HG03175 (cell line): ENCODE results near the gene ADIPOR1.

Experiments
- ATAC-seq: cut with Tn5 transposase; IDR thresholded peaks from one replicate; pipeline ENCODE4 v1.9.1; 2021; ENCODE audit warnings: mild to moderate bottlenecking, moderate library complexity; ENCODE audit not compliant: unreplicated experiment

The ADIPOR1 gene

DNA sequence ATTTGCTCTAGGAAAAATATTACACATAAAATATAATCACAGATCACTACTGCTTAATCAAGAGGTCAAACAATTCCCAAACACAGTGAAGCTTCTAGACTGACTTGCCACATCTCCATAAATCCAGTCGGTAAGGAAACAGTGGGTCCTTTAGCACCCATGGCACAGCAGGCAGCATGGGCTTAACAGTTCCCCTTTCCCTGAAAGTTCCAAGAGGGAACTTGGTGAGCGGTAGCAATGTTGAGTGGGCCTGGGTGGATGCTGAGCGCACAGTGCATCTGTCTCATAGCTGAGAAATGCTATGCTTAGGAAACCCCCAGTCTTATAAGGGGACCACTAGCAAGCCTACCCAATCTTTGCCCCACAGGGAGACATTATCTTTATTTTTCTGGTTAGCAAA lies 16.7 kb upstream of the ADIPOR1 start:
- ATAC-seq = no peak

DNA sequence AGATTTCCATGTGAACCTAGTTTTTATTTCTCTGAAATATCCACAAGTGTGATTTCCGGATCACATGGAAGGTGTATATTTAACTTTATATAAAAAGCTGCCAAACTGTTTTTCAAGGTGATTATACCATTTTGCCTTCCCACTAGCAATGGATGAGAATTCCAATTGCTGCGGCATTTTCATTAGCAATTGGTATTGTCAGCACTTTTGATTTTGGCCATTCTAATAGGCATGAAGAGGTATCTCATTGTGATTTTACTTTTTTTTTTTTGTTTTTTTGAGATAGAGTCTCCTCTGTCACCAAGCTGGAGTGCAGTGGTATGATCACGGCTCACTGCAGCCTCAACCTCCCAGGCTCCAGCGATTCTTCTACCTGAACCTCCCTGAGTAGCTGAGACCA lies 13.9 kb upstream of the ADIPOR1 start:
- ATAC-seq = no peak

DNA sequence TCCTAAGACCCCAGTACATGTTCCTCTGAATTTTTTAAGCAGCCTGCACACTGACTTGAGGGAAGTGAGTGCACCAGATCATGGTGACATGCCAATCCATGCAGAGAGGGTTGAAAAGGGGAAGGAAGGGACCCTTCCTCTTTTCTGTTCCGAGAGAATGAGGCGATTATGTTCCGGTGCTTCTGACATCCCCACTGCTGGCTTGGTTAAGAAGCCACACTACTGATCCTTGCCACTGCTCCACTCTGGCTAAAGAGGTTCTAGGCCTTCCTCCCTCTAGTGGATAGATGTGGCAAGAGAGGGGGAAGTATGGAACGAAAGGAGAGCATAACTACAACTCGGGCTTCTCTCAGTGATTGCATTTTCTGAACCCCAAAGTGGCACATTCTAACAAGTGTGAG lies 10.8 kb upstream of the ADIPOR1 start:
- ATAC-seq = peak; percentile 66

DNA sequence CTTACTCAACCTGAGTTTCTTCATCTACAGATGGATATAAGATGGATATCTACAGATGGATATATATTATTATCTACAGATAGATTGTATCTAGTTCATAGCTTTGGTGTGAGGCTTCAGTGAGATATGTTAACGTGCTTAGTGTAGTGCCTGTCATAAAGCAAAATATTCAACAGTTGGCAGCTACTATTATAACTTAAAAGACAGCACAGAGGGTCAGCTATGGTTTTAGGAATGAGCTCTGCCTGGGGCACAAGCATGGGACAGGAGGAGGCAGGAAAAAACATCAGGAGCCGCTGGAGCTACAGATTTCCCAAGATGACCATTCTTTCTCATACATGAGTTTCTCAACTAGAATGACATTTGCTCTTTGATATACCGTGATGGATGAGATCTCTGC lies 10.2 kb upstream of the ADIPOR1 start:
- ATAC-seq = no peak

DNA sequence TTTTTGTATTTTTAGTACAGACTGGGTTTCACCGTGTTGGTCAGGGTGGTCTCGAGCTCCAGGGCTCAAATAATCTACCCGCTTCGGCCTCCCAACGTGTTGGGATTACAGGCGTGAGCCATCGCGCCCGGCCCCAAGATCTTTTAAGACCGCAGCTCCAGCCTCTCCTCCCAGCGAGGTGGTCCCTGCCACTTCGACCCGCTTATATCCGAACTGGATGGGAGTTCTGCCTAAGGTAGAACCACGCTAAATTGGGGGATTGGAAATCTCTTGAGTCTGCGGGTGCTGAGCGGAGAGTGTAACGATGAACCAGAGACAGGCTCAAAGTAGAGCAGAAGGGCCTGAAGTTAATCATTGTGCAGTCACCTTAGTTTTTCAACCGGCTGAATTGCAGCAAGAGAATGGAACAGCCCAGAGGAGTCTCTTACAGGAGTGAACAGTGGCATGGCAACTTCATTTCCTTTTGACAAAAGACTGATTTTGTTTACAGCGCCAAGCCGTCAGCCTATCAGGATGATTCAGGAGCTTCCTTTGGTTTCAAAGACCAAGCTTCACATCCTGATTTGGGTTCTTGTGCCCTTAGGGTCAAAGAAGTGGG lies 9.7 kb upstream of the ADIPOR1 start:
- ATAC-seq = peak; percentile 29

DNA sequence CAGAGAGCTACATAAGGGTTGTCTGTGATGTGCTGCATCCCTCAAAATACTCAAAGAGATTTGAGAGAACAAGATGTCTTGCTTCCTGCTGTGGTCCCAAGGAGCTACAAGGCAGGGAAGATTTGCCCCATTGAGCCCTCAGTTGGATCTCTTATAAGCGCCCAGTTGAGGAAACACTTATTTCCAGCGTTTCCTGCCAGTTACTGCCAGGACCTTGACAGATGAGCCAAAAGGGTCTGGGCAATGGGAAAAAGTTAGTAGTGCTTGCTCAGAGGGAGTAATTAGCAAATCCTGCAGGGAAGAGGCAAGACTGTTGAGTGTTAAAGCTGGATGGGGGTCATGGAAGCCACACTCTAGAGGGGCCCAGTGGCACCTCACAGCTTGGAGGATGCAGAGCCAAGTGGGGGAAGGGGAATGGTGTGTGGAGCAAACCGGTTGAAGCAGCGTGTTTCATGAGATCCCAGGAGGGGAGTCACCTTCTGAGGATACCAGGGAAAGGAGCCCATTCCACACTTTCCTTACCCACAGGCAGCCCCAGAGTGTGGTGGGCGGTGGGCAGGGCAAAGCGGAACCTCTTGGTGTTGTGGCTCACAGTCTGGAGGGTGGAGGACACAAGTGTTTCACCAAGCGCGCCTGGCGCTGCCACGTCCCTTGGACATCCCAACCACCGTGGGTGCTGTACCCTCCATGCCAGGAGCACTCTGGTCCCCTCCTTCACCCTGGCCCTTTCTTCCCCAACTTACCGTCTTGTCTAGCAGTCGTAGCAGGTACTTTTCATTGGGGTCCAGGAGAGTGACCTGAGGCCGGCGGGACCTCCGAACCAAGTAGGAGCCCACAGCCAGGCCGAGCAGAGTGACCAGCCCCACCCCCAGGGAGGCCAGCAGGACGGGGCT lies 8.1 kb upstream of the ADIPOR1 start:
- ATAC-seq = no peak

DNA sequence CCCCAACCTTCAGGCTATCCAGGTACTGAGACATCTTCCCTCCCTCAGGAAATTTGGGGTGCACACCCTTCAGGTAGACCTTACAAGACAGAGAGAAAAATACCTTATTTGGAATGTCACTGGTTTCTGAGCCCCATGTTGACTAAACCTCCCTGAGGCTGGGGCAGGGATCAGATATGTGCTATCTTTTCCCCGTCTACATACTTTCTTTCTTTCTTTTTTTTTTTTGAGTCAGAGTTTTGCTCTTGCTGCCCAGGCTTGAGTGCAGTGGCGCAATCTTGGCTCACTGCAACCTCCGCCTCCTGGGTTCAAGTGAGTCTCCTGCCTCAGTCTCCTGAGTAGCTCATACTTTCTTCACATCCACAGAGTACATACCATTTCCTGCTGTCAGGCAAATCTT lies 7.3 kb upstream of the ADIPOR1 start:
- no peak for ATAC-seq

DNA sequence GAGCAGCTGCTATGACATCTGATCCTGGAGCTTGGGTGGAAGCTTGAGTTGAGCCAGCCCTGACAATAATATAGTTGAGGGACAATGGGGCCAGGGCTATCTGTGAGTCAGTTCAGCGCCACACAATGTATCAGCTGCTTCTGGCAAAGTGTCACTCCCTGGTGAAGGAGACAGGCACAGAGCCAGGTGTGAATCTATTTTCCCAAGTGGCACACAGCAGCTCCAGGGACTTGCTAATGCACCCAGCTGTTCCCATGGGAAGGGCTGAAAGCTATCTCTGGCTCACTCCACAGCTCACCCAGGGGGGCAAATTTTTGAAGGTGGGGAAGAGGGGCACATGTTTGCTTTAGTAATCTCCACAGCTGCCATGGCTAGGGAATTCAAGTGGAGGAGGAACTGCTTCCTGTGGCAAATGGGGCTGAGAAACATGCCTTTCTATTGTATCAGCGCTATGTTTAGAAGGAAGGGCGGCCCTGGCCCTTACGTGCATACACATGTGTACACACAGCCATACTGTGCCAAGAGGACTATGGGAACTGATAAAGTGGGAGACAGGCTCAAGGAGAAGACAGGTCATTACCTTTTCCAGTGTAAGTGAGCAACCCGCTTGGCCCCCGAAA lies 6.8 kb upstream of the ADIPOR1 start:
- ATAC-seq = no peak

DNA sequence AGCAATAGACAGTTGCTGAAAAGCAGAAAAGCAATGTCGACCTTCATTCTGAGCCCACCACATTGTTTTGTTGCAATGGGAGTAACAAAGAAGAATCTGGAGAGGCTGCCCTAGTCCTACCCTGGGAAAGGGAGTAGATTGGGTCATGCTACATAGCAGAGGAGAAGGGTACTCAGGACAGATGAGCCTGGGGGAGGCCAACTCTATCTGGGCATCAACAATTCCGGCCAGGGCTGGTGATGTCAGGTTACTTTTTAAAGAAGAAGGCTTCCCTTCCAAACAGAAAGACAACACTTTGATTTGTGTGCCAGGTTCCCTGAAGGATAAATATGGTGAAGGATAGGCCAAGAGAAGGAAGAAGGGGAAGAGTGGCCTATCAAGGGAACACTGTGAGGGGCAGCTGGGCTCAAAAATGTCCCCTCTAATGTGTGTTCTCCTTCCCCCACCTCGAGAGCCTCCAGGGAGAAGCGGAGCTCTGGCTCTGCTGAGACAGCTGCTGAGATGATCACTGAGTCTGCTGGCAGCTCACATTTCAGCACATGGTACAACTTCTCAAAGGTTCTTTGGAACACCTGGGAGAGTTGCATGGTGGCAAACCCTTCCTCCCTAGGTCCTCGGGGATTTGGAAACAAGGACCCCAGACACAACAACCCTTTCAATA lies 3.2 kb upstream of the ADIPOR1 start:
- ATAC-seq = no peak

DNA sequence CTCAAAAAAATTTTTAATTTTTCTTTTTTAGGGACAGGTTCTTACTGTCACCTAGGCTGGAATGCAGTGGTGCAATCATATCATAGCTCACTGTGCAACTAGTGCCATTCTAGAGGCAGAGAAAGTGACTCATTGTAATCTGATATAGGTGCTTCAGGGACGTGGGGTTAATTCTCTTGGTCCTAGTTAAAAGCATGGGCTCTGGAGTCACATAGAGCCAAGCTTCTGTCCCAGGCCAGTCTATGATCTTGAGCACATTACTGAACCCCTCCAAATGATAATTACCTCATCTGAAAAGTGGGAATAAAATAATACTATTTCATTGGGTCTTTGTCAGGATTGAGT lies 1.1 kb upstream of the ADIPOR1 start:
- no peak for ATAC-seq

DNA sequence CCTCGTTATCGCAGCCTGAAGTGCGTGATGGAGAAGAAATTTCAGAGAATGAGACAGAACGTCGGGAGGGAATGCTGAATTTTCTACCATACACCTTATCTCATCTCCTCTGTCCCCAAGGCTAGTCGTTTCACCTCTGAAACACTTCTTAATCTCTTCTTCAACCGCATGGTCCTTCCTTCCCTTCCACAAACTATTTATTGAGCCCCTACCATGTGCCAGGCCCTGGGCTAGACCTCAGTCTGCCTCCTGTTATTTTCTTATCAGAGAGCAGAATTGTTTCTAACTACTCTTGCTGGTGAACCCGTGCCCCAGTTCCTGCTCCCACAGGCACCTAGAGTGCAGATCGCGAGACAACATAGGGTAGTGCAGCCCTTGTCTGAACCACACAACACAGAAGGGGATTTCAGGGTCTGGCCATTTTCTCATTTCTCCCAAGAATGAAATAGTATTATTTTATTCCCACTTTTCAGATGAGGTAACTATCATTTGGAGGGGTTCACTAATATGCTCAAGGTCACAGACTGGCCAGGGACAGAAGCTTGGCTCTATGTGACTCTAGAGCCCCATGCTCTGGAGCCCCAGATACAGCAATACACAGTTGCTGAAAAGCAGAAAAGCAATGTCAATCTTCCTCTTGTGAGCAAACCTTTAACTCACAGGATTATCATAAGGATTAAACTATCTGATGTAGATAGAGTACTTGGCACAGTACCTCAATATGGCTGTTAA lies 598 bp upstream of the ADIPOR1 start:
- peak; percentile 6 for ATAC-seq

DNA sequence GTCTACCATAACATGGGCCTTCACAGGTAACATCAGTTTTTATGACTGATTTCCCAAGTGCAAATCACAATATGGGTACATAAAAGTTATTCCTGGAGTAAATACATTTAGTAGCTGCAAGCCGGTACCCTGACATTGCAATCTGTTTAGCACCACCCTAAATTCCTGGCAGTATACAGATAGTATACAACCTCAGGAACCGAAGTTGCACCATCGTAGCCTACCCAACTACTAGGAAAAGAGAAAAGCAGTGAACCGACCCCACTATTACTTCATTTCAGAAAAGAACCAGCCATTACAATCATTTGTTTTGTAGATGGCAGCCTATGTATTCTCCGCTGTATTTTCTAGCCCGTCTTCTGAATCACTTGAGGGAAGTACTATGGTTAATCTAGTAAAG lies 1.1 kb downstream of the ADIPOR1 start:
- no peak for ATAC-seq

DNA sequence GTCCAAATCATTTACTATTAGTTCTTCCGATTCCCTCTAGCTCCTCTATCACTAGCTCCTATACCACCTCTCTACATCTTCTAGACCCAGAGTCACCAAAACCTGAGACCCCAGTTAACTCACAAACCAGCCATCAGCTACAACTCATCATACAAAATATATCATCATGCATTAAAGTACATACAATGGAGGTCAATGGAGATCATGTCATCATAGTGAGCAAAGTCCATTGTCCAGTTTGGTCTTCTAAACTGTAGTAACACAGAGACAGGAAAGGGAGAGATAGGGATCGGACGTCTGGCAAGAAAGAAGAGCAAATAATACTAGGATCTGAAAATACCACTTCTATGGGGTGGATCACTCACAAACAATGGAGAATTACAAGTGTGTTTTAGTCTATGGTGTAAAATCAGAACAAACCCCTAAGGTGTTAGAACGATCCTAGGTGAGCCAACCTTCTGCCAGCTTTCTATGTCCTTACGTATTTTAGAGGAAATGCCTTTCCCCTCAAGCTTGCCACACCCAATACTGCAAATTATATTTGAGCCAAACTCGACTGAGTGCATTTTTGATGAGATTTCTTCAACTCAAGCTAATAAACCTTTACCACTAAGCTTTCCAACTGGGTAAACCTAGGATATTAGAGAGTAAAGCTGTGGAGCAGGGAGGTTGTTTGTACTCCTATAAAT lies 3.9 kb downstream of the ADIPOR1 start:
- ATAC-seq = no peak

DNA sequence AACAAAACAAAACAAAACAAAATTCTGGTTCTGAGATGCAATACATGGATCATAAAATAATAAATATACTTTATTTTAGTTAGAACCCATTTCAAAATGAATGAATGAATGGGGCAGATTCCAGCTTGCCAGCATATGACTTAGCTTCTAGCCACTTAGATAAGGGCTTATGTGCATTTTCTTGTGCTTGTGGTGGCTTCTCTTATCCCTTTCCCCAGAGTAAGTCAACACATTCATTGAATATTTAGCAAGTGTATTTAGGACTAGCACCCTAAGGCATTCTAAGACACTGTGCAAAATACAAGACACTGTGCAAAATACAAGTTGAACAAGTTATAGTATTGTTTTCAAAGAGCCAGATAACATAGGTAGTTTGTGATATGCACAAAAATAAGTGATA lies 4.7 kb downstream of the ADIPOR1 start:
- no peak for ATAC-seq

DNA sequence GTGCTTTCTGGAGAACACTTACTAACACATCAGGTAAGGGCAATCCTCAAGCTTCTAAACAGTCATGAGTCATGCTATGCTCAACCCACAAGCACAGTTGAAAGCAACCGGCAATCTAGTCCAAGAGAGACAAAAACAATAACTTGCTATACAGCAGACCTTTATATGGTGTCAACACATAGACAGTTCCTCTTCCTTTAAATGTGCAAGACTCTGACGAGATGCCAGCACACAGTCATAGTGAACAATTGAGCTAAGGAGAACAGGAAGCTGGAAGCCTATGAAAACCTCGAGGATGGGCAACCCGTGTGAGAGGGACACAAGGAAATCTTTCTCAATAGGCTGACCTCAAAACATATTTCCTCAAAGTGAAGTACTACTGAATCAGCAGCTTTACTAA lies 5.3 kb downstream of the ADIPOR1 start:
- no peak for ATAC-seq

DNA sequence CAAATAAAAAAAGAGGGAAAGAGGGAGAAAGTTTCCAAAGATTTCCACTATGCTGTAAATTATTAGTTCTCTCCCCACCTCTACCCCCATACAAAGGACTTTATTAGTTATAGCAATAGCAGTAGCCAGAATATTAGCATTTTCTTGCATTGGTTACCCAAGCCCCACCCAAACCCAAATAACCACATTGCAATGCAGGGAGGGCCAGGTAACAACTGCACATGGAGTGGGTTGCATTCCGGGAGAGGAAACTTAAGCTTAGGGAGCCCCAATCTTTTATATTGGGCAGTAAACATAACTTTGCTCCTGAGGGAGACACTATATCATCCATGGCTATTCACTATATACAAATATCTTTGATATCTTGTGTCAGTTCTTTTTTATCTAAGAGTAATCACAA lies 6.0 kb downstream of the ADIPOR1 start:
- ATAC-seq = no peak

DNA sequence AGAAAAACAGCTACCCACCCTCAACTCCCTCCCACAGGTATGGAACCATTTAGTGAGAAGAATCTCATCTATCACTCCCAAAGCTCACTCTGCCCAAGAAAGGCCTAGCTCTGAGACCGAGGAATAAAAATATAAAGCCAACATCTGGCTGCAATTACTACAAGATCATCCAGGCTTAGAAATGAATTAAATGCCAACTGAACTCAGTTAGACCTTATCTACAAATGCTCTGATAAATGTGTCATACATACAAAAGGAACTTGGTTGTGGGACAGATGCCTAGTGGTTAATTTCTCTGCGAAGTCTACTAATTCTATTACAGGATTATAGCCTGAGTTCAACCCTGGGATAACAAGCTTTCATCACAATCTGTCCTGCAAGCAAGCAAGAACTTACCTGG lies 6.7 kb downstream of the ADIPOR1 start:
- no peak for ATAC-seq

DNA sequence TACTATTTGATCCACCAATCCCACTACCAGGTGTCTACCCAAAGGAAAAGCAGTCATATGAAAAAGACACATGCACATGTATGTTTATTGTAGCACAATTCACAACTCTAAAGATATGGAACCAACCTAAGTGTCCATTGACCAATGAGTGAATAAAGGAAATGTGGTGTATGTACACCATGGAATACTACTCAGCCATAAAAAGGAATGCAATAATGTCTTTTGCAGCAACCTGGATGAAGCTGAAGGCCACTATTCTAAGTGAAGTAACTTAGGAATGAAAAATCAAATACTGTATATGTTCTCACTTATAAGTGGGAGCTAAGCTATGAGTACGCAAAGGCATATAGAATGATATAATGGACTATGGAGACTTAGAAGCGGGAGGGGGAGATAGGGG lies 12.6 kb downstream of the ADIPOR1 start:
- no peak for ATAC-seq

DNA sequence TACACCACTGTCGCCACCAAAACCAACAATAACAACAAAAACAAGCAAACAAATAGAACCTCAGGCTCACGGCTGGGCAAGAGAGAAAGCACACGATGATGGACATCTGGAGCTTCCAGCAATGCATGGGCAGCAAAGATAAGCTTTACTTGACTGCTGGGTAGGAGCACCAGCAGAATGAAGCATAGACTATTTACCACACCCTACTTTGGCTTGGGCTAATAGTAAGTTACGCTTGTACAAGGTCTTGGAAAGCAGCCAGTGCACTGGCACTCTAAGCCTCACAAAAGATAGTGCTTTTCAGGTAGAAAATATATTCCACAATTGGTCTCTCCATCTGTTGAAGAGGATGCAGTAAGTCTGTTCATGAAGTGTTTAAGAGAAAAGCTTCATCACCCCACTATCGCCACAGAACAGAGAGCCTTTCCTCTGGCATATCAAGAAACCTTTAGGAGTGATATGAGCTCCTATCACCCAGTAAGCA lies 13.6 kb downstream of the ADIPOR1 start:
- no peak for ATAC-seq

DNA sequence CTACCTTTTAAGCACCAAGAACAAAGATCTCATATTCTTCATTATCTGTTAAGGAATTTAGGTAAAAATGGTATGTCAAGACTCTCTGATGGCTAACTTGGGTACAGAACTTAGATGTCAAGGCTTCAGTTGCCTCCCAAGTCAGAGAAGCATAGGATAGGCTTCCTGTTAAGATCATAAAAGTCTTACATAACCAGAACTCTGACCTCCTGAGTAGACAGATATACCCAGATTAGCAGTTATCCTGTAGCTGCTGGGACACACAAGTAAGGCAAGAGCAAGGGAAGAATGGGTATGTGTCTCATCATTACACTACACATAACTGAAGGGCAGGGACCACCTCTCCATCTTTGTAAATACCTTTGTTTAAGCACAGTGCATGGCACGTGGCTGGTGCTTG lies 15.7 kb downstream of the ADIPOR1 start:
- no peak for ATAC-seq
